ENCODE data around the gene SNTG2.
"Not testable (repeated sequence)": the region's sequence is repeated elsewhere in the genome, so short reads cannot be mapped to it uniquely, and the experiment has no call there.

SNTG2 gene

GRCh38 chr2:1375794-1376193, 425.1 kb downstream of the SNTG2 start:
- no peak for DNase-seq (ENCODE audit: low spot score)

- no peak for DNase-seq (ENCODE audit: low spot score)
Measured at GRCh38 chr2:1377473-1377872, 426.8 kb downstream of the SNTG2 start.

GRCh38 chr2:1378456-1379150, 428.0 kb downstream of the SNTG2 start:
- no peak for DNase-seq (ENCODE audit: low spot score)

- no peak for DNase-seq (ENCODE audit: low spot score)
Measured at GRCh38 chr2:1381644-1382043, 431.0 kb downstream of the SNTG2 start.

- not testable (repeated sequence) for DNase-seq (ENCODE audit: low spot score)
Measured at GRCh38 chr2:1387954-1388725, 437.5 kb downstream of the SNTG2 start.

GRCh38 chr2:1390118-1390517, 439.5 kb downstream of the SNTG2 start:
- DNase-seq (ENCODE audit: low spot score) = not testable (repeated sequence)

GRCh38 chr2:1393321-1393720, 442.7 kb downstream of the SNTG2 start:
- no peak for DNase-seq (ENCODE audit: low spot score)

GRCh38 chr2:1394709-1395408, 444.2 kb downstream of the SNTG2 start:
- DNase-seq (ENCODE audit: low spot score) = no peak

- DNase-seq (ENCODE audit: low spot score) = no peak
Measured at GRCh38 chr2:1397350-1397749, 446.7 kb downstream of the SNTG2 start.

GRCh38 chr2:1398191-1398590, 447.5 kb downstream of the SNTG2 start:
- DNase-seq (ENCODE audit: low spot score) = no peak

GRCh38 chr2:1400943-1401735, 450.5 kb downstream of the SNTG2 start:
- no peak for DNase-seq (ENCODE audit: low spot score)

GRCh38 chr2:1402064-1402463, 451.4 kb downstream of the SNTG2 start:
- DNase-seq (ENCODE audit: low spot score) = no peak

- DNase-seq (ENCODE audit: low spot score) = no peak
Measured at GRCh38 chr2:1403565-1403964, 452.9 kb downstream of the SNTG2 start.

GRCh38 chr2:1405124-1405523, 454.5 kb downstream of the SNTG2 start:
- DNase-seq (ENCODE audit: low spot score) = no peak

GRCh38 chr2:1405967-1406366, 455.3 kb downstream of the SNTG2 start:
- DNase-seq (ENCODE audit: low spot score) = no peak

GRCh38 chr2:1406434-1406833, 455.8 kb downstream of the SNTG2 start:
- DNase-seq (ENCODE audit: low spot score) = no peak

GRCh38 chr2:1407950-1408675, 457.5 kb downstream of the SNTG2 start:
- no peak for DNase-seq (ENCODE audit: low spot score)

- no peak for DNase-seq (ENCODE audit: low spot score)
Measured at GRCh38 chr2:1413156-1413710, 462.6 kb downstream of the SNTG2 start, which contains the start of gene TPO. TPO (plus strand) TSS chr2:1413463; CDS start chr2:1414409, 946 bp downstream.

- no peak for DNase-seq (ENCODE audit: low spot score)
Measured at GRCh38 chr2:1414121-1414520, 463.5 kb downstream of the SNTG2 start.

GRCh38 chr2:1414901-1415300, 464.3 kb downstream of the SNTG2 start:
- DNase-seq (ENCODE audit: low spot score) = not testable (repeated sequence)

GRCh38 chr2:1415501-1415900, 464.9 kb downstream of the SNTG2 start:
- DNase-seq (ENCODE audit: low spot score) = no peak
